Neural crest cell (in vitro differentiated cells): ENCODE data around the gene EEF2KMT. TPM values are rescaled to one million over a fixed set of nuclear protein-coding genes. Genes with fewer than 3 reads are reported as not detected.
A peak's percentile ranks its signal among the peaks of the same experiment; 100 is the strongest.

Experiments used
- DNase-seq: peaks from one replicate; pipeline ENCODE4 v3.0.0; 2021; ENCODE audit warnings: low read depth, mixed read lengths, low spot score
- H3K27ac Mint-ChIP-seq: one replicate; pipeline ENCODE4 v1.8.0; 2021; ENCODE audit warnings: mild to moderate bottlenecking, mixed read lengths; ENCODE audit not compliant: unreplicated experiment
- H3K27me3 Mint-ChIP-seq: 2 replicates; pipeline ENCODE4 v1.8.0; 2021; ENCODE audit warnings: low read depth, mild to moderate bottlenecking, mixed read lengths
- H3K36me3 Mint-ChIP-seq: 2 replicates; pipeline ENCODE4 v1.8.0; 2021; ENCODE audit warnings: low read depth, mild to moderate bottlenecking, mixed read lengths
- H3K4me1 Mint-ChIP-seq: 2 replicates; pipeline ENCODE4 v1.8.0; 2021; ENCODE audit warnings: mixed read lengths
- H3K4me3 Mint-ChIP-seq: one replicate; pipeline ENCODE4 v1.8.0; 2021; ENCODE audit warnings: mild to moderate bottlenecking, mixed read lengths
- H3K9me3 Mint-ChIP-seq: 2 replicates; pipeline ENCODE4 v1.8.0; 2021; ENCODE audit warnings: mixed read lengths
- CTCF ChIP-seq: fragments of 200-600 bp; sonication (generic); conservative IDR thresholded peaks from 2 replicates; pipeline ENCODE4 v1.5.0; 2021; ENCODE audit warnings: antibody characterized with exemption, mild to moderate bottlenecking
- total RNA-seq: library from RNA; stranded (reverse); gene quantifications from 2 replicates; pipeline ENCODE4 v1.2.1, GENCODE V29; 2021

Gene EEF2KMT
- total RNA-seq, 1 donor from 2014 or later: 19.1 TPM

- DNase-seq: no peak
- Mint-ChIP-seq H3K27ac (no peak overlapping the region), H3K4me3 (no peak overlapping the region), H3K4me1 (no peaks in the 10 kb centered on the region), H3K27me3 (peaks cover 37% of the 10 kb centered on the region), H3K36me3 (no peaks in the 10 kb centered on the region), H3K9me3 (no peaks in the 10 kb centered on the region)
- TF ChIP-seq CTCF: no peak
These were observed 35.5 kb downstream of the EEF2KMT start for GRCh38 chr16:5062051-5062450.

- no peak for DNase-seq
- TF ChIP-seq CTCF: no peak
- Mint-ChIP-seq H3K36me3 (no peaks in the 10 kb centered on the region), H3K27ac (no peak overlapping the region), H3K4me3 (no peak overlapping the region), H3K9me3 (no peaks in the 10 kb centered on the region), H3K27me3 (peaks cover 25% of the 10 kb centered on the region), H3K4me1 (no peaks in the 10 kb centered on the region)
These were observed 37.4 kb downstream of the EEF2KMT start for GRCh38 chr16:5060073-5060641.

GRCh38 chr16:5059386-5060072 lies 38.1 kb downstream of the EEF2KMT start:
- no peak for DNase-seq
- Mint-ChIP-seq H3K4me1 (no peaks in the 10 kb centered on the region), H3K36me3 (no peaks in the 10 kb centered on the region), H3K27me3 (peaks cover 22% of the 10 kb centered on the region), H3K4me3 (no peak overlapping the region), H3K27ac (no peak overlapping the region), H3K9me3 (no peaks in the 10 kb centered on the region)
- TF ChIP-seq CTCF: no peak

GRCh38 chr16:5058476-5058875 lies 39.1 kb downstream of the EEF2KMT start:
- Mint-ChIP-seq H3K27ac (no peak overlapping the region), H3K27me3 (peaks cover 17% of the 10 kb centered on the region), H3K4me3 (no peak overlapping the region), H3K36me3 (no peaks in the 10 kb centered on the region), H3K9me3 (no peaks in the 10 kb centered on the region), H3K4me1 (no peaks in the 10 kb centered on the region)
- TF ChIP-seq CTCF: peak; percentile 42
- DNase-seq: peak; percentile 23

- no peaks in the 10 kb centered on the region for H3K9me3 Mint-ChIP-seq
- peak; percentile 52 for TF ChIP-seq CTCF
- no peak overlapping the region for H3K27ac Mint-ChIP-seq
- peaks cover 8% of the 10 kb centered on the region for H3K27me3 Mint-ChIP-seq
- H3K4me1 Mint-ChIP-seq: no peaks in the 10 kb centered on the region
- DNase-seq: peak; percentile 33
- no peaks in the 10 kb centered on the region for H3K36me3 Mint-ChIP-seq
- no peak overlapping the region for H3K4me3 Mint-ChIP-seq
These were observed 41.2 kb downstream of the EEF2KMT start for GRCh38 chr16:5056352-5056751.
